ENCODE measurements around the gene SNRPA. TPM values are rescaled to one million over a fixed set of nuclear protein-coding genes. Genes with fewer than 3 reads are reported as not detected.
"Not testable (repeated sequence)": the region's sequence is repeated elsewhere in the genome, so short reads cannot be mapped to it uniquely, and the experiment has no call there.

The SNRPA gene
- total RNA-seq, 1 donor from 2014 or later, result 17.0 TPM

DNA sequence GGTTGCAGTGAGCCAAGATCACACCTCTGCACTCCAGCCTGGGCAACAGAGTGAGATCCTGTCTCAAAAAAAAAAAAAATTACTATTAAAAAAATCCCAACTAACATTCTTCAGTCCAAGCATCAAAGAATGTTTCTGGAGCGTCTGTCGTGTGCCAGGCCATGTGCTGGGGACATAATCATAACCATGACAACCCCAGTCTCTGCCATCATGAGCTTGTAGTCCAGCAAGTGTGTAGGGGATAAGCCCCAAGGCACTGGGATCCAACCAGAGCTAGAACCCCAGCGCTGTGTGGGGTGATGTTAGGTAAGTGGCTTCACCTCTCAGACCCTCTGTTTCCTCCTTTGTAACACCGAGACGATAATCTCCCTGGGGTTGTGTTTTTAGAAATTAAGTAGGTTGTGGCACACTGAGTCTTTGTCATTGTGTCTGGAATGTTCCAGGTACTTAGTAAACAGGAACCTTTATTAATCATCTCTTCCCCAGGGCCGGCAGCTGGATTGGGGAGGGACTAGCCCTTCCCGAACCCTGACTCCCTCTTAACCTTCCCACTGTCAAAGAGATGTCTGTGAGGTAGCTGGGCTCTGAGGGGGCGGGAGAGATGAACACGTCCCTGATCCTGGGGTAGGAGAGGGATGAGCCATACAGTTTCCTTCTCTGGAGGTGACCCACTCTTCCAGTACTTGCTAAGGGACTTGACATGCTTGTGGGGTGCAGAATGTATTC lies 28.9 kb upstream of the SNRPA start:
- no peak for DNase-seq

DNA sequence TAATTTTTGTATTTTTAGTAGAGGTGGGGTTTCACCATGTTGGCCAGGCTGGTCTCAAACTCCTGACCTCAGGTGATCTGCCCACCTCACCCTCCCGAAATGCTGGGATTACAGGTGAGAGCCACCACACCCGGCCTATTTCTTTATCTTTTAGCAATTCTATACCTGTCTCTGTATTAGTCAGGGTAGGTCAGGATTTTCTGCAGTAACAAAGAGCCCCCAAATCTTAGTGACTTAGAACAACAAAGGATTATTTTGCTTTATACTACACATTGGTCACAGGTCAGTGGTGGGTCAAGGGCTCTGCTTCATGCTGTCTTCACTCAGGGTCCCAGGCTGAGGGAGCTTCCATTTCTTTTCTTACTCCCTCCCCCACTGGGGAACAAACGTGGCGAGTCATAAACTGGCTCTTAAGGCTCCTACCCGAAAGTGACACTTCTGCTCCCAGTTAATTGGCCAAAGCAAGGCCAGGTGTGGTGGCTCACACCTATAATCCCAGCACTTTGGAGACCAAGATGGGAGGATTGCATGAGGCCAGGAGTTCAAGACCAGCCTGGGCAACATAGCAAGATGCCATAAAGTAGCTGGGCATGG lies 27.2 kb upstream of the SNRPA start:
- no peak for DNase-seq

DNA sequence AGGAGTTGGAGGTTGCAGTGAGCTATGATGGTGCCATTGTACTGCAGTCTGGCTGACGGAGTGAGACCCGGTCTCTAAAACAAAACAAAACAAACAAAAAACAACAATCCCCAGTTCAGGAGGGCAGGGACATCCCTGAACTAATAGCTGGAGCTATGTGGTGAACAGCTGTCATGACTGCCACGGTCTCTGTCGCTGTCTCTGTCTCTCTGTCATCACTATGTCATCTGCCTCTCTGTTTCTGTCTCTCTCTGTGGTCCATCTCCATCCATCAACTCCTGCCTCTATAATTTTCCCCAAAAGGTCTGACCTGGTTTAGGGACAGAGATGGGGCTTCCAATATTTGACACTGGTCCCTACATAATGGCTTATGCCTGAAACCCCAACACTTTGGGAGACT lies 26.7 kb upstream of the SNRPA start:
- no peak for DNase-seq

DNA sequence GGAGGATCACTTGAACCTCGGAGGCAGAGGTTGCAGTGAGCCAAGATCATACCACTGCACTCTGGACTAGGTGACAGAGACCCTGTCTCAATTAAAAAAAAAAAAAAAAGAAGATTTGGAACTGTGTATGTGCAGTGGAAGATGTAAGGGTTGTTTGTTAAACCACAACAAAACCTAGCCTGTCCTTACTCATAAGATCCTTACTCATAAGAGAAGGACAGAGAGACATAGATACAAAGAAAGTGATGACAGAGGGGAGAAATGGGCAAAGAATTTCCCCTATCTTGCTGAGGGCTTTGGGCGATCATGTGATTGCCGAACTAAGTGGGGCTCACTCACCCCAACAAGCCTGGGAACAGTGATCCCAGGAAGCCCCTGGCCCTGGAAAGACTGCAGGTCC lies 26.1 kb upstream of the SNRPA start:
- no peak for DNase-seq

- no peak for DNase-seq
Observed at GRCh38 chr19:40726279-40726678, 24.7 kb upstream of the SNRPA start.

DNA sequence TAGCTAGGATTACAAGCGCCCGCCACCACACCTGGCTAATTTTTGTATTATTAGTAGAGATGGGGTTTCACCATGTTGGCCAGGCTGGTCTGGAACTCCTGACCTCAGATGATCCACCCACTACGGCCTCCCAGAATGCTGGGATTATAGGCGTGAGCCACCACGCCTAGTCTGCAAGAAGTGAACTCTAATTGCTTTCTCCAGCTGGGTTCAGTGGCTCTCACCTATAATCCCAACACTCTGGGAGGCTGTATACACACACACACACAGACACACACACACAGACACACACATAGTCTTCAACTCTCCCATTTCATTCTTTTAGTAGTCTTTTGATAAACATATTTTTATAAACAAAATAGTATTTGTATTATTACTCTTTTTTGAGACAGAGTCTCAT lies 20.9 kb upstream of the SNRPA start:
- not testable (repeated sequence) for DNase-seq

GRCh38 chr19:40732304-40732703 lies 18.7 kb upstream of the SNRPA start:
- not testable (repeated sequence) for DNase-seq

GRCh38 chr19:40733149-40733548 lies 17.9 kb upstream of the SNRPA start:
- DNase-seq, result no peak

- no peak for DNase-seq
Observed at GRCh38 chr19:40735013-40735771, 15.8 kb upstream of the SNRPA start.

- no peak for DNase-seq
Observed at GRCh38 chr19:40736661-40737060, 14.3 kb upstream of the SNRPA start.

DNA sequence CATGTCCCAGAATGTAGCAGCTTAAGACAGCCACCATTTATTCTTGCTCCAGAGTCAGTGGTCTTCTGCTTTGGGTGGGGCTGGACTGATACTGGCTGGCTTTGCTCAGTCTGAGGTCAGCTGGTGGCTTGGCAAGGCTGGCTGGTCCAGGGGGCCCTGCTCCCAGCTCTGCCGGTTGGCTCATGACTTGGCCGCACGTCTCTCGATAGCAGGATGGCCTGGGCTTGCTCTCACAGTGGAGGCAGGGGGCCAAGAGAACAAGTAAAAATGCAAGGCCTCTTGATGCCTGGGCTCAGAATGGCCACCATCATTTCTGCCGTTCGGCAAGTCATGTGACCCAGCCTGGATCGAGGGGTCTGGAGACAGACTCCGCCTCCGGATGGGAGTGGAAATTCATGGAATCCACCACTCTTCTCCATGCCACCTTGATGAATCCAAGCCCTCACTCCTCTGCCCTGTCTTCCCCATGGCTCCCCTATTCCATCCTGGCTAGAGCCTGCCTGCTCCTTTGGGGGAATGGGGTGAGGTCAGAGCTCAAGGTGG lies 13.8 kb upstream of the SNRPA start:
- no peak for DNase-seq

DNA sequence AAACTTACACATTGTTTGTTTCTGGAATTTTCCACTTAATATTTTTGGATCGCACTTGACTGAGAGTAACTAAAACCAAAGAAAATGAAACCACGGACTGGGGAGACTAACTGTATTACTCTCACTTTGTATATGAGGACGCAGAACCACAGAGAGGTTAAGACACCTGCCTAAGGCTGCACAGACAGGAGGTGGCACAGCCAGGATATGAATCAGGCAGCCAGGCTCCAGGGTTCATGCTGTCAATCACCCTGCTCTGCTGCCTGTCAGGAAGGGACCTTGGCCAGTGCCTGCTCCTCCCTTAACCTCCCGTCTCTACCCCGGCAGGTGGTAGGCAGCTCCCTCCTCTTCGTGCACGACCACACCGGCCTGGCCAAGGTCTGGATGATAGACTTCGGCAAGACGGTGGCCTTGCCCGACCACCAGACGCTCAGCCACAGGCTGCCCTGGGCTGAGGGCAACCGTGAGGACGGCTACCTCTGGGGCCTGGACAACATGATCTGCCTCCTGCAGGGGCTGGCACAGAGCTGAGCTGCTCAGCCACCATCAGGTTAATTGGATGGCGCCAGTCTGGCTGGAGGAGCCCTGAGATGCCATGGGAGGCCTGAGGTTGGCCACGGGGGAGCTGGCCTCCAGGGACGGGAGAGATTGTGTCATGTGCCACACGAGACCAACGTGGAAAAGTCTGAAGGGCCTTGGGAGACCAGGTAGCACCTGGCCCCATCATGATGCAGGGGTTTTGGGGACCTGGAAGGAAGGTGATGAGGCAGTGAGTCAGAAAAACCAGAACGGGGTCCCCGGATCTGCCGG lies 11.8 kb upstream of the SNRPA start:
- no peak for DNase-seq

DNA sequence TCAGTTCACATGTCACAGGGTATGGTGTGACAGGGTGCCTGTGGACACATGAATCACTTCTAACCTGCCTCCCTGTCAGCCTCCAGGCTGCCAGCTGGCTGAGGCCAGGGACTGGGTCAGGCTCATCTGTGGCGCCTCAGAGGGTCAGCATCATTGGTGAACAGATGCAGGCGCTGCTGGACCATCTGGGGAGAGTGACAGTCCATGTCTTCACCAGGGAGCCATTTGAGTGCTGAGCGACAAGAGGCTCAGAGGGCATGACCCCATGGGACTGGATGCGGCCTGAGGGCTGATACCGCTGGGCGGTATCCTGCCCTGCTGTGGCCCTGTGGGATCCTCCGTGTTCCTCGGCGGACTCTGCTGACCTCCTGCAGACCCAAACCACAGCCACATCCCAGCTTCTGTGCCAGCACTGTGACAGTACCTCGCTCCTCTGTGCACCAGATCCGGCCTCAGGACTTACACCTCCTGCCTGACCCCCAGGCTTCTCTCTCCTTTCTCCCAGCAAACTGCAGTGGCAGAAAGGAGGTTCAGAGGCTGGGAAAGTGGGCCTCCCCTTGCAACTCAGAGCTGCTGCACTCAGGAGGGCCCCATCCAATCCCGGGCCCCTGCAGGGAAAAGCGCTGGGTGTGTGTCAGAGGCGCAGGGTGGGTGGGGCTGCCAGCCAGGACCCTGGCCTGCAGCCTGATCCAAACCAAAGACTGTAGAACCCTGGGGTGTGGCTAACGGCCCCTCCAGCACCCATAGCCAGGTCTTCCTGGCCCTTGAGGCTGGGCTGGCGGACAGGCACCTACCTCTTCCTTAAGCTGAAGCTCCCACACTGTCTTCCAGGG lies 10.9 kb upstream of the SNRPA start:
- no peak for DNase-seq

DNA sequence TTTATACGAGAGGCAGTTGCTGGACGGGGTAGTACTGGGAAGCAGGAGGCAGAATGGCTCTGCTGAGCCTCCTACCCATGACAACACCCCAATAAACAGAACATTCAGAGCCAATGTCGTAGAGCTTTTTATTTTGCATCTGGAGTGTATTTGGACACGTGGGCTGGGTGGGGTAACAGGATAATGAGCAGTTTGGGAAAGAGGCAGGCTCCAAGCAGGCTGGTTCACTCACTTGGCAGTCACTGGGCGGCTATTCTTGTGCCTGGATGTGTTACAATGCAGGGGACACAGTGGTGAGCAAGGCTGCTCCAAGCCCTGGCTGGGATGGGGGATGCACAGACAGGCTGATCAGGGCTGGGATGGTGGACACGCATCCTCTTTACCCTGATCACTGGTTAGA lies 10.3 kb upstream of the SNRPA start:
- DNase-seq, result peak; percentile 72

DNA sequence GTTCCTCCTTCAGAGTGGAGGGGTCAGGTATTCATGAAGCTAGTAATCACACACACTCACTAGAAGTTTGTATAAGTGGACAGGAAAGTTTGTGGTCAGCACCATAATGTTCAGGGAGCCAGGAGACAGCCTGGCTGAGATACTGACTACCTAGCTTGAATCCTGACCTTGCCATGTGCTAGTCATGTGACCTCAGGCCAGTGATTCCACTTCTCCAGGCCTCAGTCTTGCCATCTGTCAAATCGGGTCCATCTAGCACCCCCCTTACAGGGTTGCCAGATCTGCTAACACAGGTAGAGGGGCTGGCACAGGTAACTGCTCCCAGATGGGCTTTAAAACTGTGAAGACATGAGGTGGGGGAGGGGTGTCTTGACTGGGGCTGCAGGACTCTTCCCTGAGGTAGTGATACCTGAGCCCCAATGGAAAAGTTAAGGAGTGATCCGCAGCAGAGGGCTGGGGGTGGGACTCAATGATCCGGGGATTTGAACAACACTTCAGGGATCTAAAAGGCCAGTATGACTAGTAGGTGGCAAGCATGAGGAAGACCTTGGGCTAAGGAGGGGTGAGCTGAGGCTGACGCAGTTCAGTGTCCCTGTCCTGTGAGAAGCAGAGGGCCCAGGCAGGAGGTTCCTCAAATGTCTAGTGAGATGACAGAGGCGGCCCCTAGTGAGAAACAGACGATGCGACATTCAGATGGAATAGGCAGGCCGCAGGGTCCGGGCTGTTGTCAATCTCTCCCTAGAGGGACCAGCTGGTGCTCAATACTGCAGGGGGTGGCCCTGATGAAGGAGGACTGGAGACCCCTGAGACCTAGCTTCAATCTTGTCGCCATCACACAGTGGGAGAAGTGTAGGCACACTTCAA lies 9.2 kb upstream of the SNRPA start:
- DNase-seq, result no peak

GRCh38 chr19:40742477-40742876 lies 8.5 kb upstream of the SNRPA start:
- DNase-seq, result no peak

DNA sequence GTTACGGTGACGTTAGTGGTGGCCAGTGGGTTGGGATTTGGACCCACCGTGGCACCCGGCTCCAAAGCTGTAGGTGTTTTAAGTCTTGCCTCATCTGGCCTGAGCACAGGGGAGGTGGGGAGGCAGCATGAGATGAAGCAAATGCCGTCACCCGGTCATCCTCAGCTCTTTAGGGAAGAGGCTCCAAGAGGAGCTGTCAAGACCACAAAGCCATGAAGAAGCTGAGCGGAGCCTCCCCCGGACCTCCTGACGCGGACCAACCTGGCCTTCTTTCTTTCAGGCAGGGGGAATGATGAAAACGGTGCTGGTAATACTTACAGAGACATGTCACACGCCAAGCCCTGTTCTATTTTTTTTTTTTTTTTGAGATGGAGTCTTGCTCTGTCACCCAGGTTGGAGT lies 8.1 kb upstream of the SNRPA start:
- no peak for DNase-seq

DNA sequence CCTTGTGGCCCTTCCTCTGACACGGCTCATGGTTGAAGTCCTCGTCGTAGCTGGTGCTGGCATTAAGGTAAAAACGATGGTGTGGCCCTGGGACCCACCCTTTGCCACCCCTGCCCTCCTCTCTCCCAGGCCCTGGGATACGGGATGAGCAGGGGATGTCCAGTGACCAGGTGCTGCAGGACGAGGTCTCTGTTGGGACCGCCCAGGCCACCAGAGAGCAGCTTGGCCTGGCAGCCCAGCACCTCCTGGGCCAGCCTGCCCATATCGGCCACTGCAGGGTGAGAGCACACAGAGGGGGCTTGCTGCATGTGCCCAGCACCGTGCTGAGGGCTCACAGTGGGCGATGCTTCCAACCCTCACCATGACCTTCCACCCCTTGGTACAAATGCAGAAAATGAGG lies 7.1 kb upstream of the SNRPA start:
- no peak for DNase-seq

- DNase-seq, result no peak
Observed at GRCh38 chr19:40744554-40745401, 6.2 kb upstream of the SNRPA start.

GRCh38 chr19:40745402-40745780 lies 5.6 kb upstream of the SNRPA start:
- DNase-seq, result no peak

Measured in occipital lobe (tissue), 2 donors.